GM21737 (cell line): ENCODE data around the gene SLC6A6.
"Not testable (repeated sequence)": the region's sequence is repeated elsewhere in the genome, so short reads cannot be mapped to it uniquely, and the experiment has no call there.

Experiments
- ATAC-seq: cut with Tn5 transposase; IDR thresholded peaks from one replicate; pipeline ENCODE4 v1.9.1; 2021; ENCODE audit warnings: mild to moderate bottlenecking, moderate library complexity; ENCODE audit not compliant: unreplicated experiment

Gene SLC6A6

DNA sequence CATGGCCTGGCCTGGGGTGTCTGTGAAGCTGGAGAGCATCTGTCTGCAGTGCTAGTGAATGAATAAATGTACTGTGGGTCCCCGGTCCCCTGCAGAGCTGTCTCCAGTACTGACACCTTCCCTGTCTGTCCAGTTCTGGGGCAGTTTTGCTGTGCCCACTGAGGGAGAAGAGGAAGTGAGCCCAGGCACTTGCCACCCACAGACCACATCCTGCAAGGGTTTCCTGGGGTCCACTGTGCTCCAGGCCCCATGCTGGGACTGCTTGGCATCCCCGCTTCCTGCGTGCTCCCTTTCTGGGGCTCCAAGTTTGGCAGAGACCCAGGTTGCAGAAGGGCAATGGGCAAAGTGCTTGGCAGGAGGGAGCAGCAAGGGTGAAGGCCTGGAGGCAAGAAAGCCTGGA is 4.9 kb upstream of the SLC6A6 start:
- no peak for ATAC-seq

DNA sequence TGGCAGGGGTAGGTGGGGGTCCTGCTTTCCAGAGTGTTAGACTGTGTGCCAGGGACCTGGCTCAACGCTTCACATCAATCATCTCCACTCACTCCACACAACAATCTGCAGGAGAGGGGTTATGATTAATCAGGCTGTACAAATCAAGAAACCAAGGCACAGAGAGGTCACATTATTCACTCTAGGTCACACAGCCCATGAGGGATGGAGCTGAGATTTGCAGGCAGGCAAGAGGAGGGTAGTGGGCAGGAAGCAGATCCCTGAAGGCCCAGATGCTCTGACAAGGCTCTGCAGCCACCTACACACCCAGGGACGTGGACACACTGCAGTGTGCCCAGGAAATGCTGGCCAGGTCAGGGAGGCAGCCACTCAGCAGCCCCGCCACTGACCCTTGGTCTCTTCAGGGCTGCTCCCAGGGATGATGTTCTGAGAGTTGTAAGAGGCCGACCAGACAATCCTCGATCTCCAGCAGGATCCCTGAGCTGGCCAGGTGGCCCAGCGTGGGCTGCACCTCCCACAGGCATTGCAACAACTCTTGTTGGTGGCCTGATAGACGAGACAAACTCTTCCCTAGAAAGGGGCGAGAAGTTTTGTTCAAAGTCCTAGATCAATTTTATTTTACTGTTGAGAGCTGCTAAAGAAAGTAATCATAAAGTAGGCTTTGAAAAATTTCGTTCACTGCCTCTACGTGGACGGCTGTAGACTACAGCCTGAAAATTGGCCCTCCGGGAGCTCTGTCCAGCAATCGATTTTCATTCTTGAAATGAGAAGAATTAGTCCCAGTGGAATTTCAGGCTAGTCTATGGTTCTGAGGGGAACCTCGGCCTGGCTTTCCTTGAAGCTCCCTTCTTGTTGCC is 4.2 kb upstream of the SLC6A6 start:
- no peak for ATAC-seq

DNA sequence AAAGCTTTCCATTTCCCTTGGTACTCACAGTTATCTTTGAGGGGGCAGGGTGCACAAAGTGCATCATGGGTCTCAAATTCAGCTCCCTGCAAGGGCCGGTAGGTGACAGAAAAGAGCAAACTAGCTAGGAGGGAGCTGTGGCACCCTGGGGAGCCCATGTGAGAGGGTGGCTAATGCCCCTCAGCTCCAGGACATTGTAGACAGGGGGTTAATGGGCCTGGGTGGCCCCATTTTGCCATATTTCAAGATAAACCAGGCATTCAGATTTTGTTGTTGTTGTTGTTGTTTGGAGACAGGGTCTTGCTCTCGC is 3.7 kb upstream of the SLC6A6 start:
- ATAC-seq, result no peak

DNA sequence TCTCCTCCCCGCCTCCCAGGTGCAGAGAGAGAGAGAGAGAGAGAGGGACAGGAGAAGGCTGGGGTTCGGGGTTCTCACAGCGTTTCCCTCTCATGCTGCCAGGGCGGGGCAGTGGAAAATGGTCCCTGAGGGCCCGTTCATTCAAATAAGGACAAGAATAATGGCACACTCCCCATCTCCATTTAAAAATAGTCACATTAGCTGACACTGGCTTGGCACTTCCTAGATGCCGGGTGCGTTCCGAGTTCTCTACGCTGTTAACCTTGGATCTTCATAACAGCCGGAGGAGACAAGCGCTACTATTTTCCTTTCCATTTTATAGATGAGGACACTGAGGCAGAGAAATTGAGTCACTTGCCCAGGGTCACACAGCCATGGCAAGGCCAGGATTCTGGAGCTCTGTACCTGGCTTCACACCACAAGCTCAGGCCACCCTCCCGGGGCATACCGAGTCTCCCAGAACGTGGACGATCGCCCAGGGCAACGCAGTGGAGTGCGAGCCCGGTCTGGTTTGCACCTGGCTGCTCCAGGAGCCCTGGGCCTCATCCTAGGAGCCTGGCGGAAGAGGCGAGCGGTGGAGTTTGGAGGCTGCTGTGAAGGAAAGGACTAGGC is 608 bp upstream of the SLC6A6 start:
- ATAC-seq, result no peak

DNA sequence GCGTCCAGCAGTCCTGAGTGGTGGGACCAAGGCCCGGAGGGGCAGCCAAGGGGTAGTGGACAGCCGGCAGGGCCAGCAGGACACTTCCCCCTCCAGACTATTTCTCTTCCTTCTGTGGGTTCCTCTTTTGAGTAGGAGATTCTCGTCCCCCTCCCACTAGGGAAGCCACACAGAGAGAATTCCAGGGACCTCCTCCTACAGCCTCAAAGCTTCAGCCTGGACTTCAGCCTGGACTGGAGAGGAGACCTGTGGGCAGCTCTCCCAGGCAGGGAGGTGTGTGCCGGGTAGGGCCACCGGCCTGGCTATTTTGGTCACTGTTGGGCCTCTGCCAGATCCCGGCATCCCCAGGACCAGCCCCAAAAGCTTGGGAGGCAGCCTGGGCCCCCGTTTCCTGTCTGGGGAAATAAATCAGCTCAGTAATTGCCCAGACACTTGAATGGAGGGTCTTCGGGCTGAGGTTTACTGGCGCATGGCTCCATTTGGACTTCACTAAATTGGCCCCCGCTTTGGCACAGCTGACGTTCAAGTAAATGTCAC is 1.3 kb downstream of the SLC6A6 start:
- ATAC-seq, result no peak

DNA sequence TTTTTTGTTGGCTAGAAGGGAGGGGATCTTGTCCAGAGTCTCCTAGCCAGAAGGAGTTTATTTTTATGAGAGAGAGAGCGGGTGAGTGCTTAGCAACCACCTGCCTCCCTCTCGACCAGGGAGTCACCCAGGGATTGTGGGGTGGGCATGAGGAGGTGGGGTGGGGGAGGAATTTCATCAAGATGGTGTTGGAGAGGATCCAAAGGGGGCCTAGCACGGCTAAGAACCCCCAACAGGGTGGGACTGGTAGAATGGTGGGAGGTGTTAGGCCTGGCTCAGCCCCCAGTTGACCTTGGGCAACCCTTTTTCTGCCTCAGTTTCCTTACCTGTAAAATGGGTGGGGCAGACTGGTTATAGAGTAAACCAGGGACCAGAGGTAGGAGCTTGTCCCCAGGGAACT is 1.8 kb downstream of the SLC6A6 start:
- no peak for ATAC-seq

DNA sequence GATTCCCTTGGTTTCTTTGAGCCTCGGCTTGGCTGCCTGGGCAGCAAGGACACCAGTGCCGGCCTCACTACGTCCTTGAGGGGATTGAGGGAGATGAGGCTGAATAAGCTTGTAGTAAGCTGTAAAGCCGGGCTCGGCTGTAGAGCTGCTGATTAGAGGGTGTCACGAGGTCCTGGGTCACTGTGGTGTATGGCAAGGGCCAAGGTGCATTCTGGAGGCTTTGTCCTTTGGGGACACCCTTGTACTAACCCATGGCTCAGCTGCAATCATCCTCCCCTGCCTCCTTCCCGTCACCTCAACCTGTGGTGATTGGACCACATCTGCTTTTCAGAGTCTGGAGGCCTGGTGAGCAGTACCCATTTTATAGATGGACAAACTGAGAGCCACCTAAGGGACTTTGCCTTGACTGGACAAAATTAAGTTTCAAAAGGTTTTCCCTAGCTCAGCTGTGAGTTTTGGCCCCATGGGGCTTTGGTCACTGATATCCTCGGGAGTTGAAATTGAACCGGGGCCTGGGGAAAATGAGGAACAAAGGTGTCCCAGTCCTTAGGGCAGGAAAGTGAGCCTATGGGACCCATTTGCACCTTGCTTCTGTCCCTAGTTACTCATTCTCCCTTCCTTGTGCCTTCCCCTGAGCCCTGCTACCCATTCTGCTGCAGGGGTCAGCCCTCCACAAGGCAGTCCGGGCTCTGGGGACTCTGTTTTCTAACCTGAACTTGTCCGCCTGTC is 2.4 kb downstream of the SLC6A6 start:
- ATAC-seq, result no peak

DNA sequence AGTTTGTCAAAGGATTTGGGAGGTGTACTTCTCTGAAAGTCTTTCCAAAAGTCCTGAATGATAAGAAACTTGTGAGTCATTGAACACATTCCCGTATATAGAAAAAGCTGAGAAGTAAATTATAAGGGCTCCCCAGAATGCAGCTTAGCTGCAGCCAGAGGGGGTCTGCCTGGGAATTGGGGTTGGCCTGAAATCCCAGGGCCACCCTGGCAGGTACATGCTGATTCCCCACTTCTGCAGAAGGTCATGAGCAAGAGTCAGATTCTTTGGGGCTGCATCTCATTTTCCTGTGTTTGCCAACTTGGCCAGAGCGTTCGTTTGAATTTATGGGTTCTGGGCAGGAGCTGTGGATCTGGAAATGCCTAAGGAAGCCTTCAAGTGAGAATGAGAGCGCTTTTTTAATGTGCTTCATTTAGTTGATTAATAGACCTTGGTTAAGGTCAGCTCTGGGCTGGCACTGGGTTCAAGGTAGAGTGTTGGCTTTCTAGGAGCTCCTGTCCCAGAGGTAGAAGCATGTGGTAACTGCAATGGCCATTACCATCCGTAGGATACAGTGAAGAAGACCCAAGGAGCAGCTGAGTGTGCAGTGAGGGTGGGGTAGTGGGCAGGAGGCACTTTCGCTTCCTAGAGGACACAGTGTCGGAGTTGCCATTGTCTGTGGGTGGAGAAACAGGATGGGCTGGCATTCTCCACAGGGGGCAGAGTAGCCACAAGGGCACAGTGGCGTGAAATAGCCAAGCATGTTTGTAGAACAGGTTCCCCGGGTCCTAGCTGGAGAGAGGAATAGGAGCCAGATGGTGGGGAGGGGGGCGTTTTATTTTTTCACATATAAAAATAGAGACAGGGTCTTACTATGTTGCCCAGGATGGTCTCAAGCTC is 3.2 kb downstream of the SLC6A6 start:
- no peak for ATAC-seq

DNA sequence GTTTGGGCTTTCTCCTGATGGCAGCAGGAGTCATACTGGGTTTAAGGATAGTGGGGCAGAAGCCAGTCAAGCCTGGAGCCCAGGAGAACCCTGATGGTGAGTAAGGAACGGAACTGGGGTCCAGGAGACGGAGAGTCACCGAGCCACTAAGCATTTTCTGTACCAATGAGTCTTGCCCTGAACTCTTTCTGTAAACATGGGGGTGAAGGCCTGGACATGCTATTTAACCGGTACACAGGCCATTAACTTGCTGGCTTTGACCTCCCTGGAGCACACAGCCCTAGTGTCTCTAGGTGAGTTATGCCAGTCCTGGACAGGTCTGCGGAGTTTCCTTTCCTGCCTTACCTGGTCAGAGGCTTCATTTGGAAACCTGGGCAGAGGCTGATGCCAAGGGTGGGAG is 3.9 kb downstream of the SLC6A6 start:
- no peak for ATAC-seq

DNA sequence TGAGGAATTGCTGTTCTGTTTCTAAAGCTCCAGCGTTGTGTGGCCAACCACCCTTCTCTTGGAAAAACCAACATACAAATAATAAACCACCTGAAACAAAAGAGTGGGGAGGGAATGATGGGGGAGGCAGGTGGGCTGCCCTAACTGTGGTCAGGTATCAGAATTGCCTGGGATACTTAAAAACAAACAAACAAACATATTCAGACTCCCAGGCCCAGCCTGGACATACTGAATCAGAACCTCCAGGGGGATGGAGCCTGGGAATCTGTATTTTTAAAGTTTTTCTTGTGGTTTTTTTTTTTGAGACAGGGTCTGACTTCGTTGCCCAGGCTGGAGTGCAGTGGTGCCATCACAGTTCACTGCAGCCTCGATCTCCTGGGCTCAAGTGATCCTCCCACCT is 4.4 kb downstream of the SLC6A6 start:
- ATAC-seq, result no peak

DNA sequence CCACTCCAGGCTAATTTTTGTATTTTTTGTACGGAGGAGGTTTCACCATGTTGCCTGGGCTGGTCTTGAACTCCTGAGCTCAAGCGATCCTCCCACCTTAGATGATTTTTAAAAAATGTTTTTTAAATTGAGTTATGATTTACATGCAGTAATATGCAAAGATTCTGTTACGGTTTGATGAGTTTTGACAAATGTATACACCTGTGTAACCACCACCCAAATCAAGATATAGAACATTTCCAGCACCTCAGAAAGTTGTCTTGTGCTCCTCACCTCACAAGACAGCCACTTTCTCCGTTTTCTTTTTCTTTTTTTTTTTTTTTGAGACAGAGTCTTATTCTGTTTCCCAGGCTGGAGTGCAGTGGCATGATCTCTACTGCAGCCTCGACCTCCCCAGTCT is 4.8 kb downstream of the SLC6A6 start:
- no peak for ATAC-seq

DNA sequence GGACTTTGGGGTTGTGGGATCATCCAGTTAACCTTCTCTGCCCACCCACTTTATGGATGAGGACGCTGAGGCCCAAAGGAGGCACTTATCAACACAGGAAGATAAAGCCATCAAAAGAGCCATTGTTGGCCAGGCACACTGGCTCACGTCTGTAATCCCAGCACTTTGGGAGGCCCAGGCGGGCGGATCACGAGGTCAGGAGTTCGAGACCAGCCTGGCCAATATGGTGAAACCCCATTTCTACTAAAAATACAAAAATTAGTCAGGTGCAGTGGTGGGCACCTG is 7.3 kb downstream of the SLC6A6 start:
- not testable (repeated sequence) for ATAC-seq

DNA sequence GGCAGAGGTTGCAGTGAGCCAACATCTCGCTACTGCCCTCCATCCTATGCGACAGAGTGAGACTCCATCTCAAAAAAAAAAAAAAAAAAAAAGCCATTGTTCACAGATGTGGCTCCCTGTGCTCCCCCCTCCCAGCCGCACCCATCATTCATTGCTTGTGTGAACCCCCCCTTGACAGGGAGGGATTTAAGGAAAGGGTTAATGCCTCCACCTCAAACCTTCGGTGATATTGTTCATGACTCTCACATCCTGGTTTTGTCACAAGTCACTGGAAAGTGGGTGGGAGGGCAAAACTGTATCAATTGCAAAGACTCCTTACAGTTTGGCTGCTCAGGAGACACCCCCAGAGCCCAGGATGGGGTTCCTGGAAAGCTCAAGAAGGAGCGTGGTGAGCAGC is 7.7 kb downstream of the SLC6A6 start:
- ATAC-seq, result no peak

DNA sequence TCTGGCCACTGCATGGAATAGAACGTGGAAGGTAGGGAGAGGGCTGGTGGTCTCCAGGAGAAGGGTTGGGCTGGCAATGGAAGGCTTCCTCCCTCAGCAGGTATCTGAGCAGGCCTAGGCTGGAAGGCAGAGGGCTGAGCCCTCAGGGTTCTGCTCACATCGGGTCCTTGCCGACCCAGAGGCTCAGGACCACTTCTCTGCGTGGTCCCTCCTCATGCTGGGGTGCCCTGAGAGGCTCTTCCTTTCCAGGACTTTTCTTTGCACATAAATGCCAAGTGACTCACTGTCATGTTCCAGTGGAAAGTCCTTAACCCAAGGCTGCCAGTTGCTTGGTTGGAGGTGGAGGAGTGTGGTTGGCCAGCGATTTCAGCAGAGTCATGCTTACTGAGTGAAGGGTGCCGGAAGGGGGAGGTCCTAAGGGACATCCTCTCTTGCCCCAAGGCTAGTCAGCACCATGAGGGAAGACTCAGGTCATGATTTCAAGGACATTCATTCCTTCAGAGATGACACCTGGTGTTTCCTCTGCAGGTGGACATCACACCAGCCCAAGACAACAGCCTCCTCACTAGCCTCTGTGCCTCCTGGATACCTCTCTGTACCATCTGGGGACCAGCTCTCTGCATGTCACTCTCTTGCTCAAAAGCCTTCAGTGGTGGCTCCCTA is 8.2 kb downstream of the SLC6A6 start:
- peak; percentile 64 for ATAC-seq

DNA sequence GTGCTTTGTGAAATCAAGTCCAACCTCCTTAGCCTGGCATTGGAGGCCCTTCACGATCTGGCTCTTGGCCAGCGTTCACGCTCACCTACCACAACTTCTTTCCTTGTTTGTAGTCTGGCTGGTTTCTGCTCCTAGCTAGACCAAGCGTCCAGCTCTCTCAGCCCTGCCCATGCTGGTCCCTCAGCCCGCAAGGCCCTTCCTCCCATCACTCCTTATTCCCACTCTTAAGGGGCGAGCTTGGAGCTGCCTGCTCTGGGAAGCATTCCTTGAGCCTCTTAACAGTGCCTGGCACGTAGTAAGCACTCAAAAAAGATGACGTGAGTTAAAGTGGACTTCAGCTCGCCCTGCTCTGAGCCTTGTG is 8.7 kb downstream of the SLC6A6 start:
- no peak for ATAC-seq

DNA sequence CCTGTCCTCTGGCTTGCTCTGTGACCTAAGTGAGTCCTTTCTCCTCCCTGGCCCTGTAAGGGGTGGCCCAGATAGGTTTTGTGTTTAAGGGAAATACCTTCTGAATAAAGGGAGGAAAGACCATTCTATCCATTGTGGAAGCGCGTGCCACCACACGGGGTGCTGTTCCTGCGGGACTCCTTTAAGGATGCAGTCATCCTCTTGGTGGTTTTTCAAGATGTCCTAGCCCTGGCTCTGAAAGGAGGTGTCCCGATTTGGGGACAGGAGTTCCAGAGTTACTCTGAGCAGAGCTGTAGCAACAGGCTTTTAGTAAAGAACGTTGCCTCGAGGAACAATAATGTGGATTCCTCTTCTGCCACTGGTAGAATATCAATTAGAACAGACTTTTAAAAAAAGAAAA is 9.6 kb downstream of the SLC6A6 start:
- ATAC-seq, result no peak

DNA sequence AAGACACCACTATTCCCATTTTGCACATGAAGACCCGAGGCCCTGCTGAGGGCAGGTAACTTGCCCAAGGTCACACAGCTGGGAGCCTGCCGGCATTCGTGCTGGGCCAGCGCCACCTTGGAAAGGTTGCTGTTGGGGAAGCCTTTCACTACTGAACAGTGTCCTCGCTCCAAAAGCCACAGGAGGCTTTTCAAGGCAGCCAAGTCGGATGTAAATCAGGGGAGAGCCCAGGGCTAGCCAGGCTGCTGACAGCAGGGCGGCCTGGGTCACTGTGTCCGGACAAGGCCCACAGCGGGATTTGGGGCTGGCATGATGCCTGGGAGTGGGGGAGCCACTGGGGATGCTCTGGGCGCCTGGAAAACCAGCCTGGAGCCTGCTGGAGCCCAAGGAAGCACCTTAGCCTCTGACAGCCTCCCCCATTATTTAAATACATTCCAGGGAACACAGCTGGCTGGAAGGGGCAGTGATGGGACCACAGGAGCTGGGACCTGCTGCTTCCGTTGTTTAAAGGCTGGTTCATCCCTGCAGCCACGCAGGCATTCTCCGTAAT is 10.5 kb downstream of the SLC6A6 start:
- no peak for ATAC-seq

DNA sequence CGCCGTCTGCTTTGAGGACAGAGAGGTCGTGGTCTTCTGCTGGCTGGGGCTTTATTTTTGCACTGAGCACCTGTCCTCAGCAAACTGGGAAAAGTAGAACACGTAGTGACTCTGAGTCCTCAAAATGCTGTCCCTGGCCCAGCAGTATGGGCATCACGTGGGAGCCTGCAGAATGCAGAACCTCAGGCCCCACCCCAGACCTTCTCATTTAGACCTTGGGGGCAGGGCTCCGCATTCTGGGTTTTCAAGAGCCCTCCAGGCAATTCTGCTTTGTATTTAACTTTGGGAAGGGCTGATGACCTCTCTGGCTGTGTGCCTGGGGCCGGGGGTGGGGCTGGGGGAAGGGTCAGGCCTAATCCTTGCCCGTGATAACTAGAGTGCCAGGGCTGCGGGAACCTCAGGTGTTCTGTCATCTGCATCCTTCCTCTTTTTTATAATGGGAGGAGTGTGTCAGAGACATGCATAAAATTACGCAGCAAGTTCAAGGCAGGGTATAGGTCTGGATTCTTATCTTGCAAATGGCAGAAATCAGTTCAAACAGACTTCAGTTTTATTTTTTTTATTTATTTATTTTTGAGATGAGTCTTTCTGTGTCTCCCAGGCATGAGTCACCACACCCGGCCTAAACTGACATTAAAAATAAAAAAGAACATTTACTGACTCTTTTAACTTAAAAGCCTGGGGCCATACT is 11.1 kb downstream of the SLC6A6 start:
- ATAC-seq, result no peak

DNA sequence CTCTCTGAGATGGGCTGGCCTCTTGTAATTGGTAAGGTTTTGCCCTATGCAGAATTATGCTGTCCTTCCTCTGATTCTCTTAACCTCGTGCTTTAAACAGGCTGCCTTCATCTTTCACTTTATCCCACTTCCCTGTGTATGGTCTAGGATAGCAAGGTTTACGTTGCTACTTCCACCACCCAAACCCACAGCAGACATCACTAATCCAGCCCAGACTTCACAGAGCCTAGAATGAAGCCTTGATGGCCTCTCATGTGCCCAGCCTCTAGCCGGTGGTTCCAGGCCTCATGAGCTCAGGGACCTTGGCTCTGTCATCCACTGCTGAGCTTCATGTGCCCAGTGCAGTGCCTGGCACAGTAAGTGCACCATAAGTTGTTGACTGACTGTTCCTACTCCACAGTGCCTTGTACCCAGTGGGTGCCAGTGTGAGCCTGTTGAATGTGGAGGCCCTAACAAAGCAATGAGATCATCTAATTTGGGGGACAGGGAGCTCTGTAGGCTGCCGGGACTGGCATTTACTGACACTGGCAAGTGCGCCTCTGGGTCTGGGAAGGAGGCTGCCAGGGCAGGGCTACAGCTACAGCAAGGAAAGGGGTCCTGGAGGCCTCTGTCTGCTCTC is 12.5 kb downstream of the SLC6A6 start:
- no peak for ATAC-seq
